Cortex of kidney (tissue), 1 donor: ENCODE results near the gene PER1.
"Not testable (repeated sequence)": the region's sequence is repeated elsewhere in the genome, so short reads cannot be mapped to it uniquely, and the experiment has no call there.

Experiments used
- DNase-seq: peaks from one replicate; lab custom pipeline; 2025; lab: John Stamatoyannopoulos, UW

The PER1 gene

DNA sequence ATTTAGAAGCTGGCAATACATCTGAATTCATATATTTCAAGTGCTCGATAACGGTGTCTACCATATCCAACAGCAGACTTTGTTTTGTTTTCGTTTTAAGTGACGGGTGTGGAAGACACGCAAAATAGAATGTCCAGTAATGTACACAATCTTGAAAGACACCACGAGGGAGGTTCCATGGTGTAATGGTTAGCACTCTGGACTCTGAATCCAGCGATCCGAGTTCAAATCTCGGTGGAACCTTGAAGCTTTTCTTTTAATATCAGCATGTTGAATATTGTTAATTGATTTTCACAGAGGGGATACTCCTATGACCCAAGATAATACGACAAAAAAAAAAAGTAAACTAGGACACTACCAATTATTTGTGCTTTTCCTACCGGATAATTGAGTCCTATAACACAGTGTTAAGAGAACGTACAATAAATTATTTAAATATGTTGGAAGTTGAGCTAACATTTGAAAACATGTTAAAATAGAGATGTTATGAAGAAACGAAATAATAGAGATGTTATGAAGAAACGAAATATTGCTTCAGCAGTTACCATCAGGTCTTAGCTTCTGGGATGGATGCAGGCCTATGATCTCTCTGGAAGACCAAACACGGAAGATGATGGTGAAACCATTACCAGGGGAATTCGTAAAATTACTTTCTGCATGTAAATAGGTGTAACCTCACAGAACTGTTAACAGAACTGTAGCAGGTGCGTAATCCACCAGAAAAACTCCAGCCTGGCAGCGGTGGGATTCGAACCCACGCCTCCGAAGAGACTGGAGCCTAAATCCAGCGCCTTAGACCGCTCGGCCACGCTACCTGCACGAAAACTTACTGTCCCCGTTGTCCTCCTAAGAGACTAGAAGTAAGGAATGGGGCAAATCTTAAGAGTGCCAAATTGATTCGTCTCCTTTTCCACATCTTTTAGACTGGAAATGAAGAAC, 32.4 kb downstream of the PER1 start:
- DNase-seq, result no peak

GRCh38 chr17:8118769-8119580, 33.2 kb downstream of the PER1 start:
- DNase-seq, result no peak

DNA sequence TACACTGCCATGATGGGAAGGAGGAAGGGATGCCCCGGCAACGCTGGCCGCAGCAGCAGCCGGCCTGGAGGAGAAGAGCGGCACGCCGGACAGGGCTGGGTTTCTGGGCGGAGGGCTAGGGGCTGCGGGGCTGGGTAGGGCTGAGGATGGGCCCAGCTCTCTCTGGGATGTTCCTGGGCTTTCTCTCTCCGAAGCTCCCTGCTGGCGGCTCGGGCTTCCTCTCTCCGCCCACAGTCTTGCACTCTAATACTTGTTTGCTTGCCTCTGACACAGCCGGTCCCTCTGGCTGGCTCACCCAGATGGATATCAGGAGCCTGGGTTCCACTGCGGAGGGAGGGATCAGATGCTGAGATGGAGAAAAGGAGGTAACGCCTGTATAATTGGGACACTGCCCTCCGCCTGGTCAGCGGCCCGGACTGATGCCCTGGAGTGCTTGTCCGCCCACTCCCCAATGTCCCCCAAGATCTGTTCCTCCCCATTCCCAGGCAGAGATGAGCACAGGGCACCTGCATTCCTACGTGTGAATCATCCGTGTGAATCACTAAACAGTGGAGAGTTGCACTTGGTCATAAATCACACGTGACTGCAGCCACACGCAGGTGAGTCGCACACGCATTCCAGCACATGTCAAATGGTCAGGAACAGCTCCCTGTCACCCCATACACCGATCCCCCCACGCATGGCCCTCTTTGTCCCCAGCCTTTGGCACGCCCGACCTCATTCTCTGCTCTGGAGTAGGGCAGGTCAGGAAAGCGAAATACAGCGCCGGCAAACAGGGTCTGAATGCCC, 34.0 kb downstream of the PER1 start, which contains the start of gene ALOXE3:
Gene ALOXE3 (minus strand): TSS at position 535 of the 789 bp plus-strand sequence. CDS start 524 bp downstream, at position 11.
- DNase-seq, result no peak

DNA sequence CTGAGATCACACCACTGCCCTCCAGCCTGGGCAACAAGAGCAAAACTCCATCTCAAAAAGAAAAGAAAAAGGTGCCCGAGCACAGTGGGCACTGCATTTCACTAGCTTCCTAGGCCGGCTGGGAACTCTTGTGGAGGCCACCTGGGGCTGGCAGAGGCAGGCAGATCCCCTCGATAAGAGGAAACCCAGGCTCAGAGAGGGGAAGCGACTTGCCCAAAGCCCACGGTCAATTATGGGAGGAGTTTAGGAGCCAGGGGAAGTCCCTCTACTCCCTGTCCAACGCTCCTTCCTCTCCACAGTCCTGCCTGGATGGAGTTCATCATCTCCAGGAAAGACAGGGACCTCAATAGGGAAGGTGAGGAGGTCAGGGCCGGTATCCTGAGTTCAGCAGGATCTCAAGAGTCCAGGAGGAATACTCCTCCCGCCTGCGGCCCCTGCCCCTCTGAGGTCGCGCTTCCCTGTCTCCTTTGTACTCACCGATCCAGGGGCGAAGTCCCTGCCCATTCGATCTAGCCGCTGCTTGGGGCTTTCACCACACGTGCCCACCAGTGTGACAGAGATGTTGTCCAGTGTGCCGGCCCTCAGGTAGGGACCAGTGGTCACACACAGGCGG, 34.7 kb downstream of the PER1 start:
- no peak for DNase-seq

DNA sequence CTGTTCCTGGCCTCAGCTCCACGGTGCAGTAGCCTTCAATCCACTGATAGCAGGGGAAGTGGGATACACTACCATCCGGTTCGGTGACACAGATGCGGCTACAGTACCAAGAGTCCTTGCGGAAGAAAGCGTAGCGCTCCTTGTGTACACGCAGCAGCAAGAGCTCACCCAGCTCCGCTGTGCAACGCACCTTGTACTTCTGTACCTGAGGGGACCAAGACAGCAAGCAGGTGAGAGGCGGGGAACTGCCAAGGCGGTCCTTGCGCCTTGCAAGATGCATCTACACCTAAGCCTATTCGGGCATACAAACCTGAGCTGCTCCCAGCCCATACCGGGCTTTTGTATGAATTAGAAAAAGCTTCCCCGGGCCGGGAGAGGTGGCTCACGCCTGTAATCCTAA, 35.4 kb downstream of the PER1 start:
- DNase-seq, result no peak

DNA sequence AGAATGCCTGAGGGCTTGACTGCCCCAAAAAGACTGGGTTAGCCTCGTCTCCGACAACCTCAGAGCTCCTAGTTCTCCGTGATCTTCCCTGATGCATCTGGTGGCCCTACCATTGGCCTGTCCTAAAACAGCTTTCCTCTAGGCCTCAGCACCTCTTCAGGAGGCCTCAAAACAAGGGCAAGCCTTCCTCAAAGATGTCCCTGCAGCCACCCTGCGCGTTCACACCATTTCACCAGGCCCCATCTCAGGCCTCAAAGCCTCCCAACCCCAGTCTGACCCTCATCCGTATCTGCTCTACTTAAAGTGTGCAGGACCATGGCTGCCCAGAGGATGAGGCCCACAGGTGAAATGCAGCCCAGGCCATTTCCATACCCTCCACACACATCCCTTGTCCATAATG, 41.3 kb downstream of the PER1 start:
- no peak for DNase-seq

GRCh38 chr17:8110456-8110804, 41.8 kb downstream of the PER1 start:
- no peak for DNase-seq

DNA sequence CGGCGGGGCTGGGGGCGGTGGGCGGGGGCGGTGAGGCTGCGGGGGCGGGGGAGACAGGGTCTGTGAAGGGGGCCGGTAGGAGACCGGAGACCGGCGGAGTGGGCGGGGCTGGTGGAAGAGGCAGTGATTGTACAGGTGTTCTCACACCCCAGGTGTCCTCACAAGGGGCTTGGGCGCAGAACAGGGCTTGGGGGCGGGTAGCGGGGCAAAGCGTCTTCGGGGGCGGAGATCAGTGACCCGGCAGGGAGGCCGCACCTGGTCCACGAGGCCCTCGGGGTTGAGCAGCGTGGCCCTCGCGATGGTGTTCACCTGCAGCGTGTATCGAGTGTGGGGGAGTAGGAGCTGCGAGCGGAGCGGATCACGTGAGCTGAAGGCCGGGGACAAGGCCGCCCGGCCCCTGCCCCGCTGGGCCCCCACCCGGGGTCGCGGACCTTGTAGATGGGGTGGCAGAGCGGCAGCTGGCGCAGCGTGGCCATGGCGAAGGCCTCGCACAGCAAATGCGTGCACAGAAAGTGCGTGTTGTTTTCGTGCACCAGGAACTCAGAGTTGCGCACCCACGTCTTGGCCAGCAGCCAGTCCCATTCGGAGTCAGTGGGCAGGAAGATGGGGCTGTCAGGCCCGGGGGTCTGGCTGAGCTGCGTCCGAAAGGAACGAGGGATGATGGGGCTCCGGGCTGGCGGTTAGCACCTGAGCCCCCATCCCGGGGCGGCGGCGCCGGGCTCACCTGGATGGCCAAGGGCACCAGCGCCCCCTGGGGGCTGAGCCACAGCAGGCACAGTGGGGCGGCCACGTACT, 42.3 kb downstream of the PER1 start:
- no peak for DNase-seq

GRCh38 chr17:8108972-8109660, 43.1 kb downstream of the PER1 start:
- no peak for DNase-seq

DNA sequence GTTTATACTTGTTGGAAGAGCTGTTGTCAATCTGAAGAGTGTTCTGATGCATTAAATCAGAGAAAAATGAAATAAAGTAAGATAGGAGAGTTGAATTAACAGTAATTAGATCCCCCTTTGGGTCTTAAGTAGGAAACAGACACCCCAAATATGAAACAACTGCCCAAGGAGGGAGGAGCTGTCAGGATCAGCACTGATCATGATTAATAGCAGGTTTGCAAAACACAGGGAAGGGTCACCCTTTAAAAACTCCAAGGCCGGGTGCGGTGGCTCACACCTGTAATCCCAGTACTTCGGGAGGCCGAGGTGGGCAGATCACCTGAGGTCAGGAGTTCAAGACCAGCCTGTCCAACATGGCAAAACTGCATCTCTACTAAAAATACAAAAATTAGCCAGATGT, 45.2 kb downstream of the PER1 start:
- not testable (repeated sequence) for DNase-seq

GRCh38 chr17:8105957-8106398, 46.2 kb downstream of the PER1 start:
- no peak for DNase-seq

DNA sequence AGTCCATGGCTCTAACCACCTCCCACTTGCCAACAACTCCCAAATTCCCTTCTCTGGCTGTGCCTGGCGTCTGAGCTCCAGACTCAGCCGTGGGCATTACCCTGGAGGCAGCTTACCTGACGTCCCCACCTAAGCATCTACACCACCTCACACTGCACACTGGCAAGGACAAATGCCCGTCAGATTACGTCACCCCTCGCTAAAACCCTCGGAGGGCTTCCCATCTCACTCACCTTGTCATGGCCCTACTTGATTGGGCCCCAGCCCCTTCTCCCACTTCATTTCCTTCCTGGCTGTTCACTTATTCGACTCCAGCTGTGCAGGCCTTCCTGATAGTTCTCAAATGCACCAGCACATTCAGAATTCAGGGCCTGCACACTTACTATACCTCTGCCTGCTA, 47.3 kb downstream of the PER1 start:
- no peak for DNase-seq

- DNase-seq, result no peak
Measured at GRCh38 chr17:8103549-8103948, 48.7 kb downstream of the PER1 start.

DNA sequence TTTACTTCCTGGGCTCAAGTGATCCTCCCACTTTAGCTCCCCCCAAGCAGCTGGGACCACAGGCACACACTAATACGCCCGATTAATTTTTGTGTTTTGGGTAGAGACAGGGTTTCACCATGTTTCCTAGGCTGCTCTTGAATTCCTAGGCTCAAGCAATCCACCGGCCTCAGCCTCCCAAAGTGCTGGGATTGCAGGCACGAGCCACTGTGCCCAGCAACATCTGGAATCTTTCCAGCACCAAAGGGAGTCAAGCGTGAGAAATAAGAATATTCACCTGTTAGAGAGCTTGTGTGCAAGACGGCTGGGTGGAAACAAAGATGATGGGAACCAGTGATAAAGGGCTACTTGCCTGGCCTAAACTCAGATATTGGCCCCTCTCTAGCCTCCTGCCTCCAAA, 50.5 kb downstream of the PER1 start:
- no peak for DNase-seq

GRCh38 chr17:8100763-8101162, 51.4 kb downstream of the PER1 start:
- no peak for DNase-seq

DNA sequence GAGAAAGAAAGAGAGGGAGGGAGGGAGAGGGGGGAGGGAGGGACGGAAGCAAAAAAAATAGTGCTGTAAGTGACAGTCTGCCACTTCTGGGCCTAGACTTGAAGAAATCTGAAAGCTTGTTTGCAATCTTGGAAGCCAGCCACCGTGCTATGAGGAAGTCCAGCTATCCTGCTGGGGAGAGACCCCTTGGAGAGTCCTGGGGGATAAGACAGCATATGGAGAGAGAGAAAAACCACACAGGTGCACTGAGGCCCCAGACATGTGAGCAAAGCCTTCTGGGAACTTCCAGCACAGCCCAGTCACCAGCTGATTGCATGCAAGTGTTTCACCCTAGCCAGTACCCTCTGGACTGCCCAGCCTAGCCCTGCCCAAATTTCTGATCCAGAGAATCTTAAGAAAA, 52.1 kb downstream of the PER1 start:
- DNase-seq, result no peak

DNA sequence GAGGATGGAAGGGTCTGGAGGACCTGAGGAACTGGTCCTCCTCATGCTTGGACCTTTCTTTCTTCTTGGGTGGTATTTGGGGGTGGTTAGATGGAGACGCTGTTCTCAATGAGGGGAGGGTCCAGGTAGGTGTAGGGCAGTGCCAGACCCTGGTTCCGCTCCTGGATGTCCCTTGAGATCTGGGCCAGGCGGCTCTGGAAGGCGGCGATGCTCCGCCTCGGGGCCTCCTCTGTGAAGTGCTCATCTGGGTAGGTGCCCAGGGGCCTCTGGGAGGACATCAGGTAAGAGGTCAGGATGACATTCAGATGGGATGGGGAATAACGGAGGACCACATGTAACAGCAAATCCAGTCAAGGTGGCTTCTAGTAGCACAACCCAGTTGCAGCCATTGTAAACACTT, 55.7 kb downstream of the PER1 start:
- DNase-seq, result no peak

DNA sequence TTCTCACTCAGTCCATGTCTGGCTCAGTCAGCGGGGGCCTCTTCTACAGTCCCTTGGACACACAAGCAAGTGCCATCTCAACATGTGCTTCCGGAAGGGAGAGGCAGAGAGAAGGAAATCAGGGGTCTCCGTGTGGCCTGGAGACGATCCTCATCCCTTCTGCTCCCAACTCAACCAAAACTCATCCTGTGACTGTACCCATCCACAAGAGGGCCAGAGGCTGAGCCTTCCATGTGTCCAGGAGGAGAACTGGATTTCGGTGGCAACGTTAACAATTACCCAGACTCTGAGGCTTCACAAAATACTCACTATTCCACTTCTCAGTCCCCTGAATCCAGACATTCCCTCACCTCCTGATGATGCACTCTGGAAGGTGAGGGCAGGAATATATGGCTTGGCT, 56.8 kb downstream of the PER1 start:
- no peak for DNase-seq

DNA sequence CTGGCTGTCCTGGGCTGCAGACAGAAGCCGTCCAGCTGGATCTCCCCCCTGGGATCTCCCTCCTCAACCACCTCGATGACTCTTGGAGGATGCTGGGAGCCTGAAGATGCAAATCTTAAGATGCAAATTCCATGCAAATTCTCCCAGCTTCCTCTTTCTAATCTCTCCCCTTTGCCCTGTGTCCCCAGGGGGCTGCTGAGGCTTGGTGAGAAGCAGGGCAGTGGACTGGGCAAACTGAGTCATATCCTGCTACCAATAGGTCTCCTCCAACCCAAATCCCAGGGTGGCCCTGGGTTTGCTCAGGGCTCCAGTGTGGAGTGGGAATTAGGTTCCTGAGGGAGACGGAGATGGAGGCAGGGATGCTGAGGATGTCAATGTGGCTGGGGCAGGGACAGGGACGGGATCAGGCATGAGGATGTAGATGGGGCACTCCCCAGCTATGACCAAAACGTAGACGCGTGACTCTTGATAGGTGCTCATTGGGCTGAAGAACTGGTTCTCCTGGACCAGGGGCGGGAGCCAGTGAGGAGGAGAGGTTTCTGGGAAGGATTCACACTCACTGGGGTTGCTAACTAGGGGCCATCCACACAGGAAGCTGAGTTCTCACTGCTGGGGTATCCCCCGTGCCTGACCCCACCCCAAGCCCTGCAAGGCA, 61.0 kb downstream of the PER1 start:
- DNase-seq, result no peak
